Nephron (organoid): ENCODE results near the gene SUOX.

ENCODE experiments used
- H3K27ac Mint-ChIP-seq, 3 experiments: 2 replicates each; pipeline ENCODE4 v1.8.0; 2020; ENCODE audit warnings: mixed read lengths in 3 of 3, mild to moderate bottlenecking in 2 of 3, moderate library complexity in 1 of 3
- H3K27me3 Mint-ChIP-seq: 2 replicates; pipeline ENCODE4 v1.8.0; 2021; ENCODE audit warnings: low read depth, mild to moderate bottlenecking, moderate library complexity, mixed read lengths
- H3K36me3 Mint-ChIP-seq: 2 replicates; pipeline ENCODE4 v1.8.0; 2020; ENCODE audit warnings: low read depth, mixed read lengths
- H3K4me1 Mint-ChIP-seq: 2 replicates; pipeline ENCODE4 v1.8.0; 2020; ENCODE audit warnings: mixed read lengths
- H3K4me3 Mint-ChIP-seq, 3 experiments: 2 replicates each; pipeline ENCODE4 v1.8.0; 2020; ENCODE audit warnings: mild to moderate bottlenecking in 3 of 3, mixed read lengths in 3 of 3, moderate library complexity in 2 of 3
- H3K9me3 Mint-ChIP-seq: 2 replicates; pipeline ENCODE4 v1.8.0; 2020; ENCODE audit warnings: mixed read lengths
- TF ChIP-seq, protein P1 (sequence below), 3 experiments: fragments of 200-600 bp; sonication (generic); IDR thresholded peaks; one replicate each; pipeline ENCODE4 v1.5.0; 2021; ENCODE audit warnings: antibody characterized with exemption in 3 of 3; ENCODE audit not compliant: unreplicated experiment in 3 of 3

The SUOX gene

DNA sequence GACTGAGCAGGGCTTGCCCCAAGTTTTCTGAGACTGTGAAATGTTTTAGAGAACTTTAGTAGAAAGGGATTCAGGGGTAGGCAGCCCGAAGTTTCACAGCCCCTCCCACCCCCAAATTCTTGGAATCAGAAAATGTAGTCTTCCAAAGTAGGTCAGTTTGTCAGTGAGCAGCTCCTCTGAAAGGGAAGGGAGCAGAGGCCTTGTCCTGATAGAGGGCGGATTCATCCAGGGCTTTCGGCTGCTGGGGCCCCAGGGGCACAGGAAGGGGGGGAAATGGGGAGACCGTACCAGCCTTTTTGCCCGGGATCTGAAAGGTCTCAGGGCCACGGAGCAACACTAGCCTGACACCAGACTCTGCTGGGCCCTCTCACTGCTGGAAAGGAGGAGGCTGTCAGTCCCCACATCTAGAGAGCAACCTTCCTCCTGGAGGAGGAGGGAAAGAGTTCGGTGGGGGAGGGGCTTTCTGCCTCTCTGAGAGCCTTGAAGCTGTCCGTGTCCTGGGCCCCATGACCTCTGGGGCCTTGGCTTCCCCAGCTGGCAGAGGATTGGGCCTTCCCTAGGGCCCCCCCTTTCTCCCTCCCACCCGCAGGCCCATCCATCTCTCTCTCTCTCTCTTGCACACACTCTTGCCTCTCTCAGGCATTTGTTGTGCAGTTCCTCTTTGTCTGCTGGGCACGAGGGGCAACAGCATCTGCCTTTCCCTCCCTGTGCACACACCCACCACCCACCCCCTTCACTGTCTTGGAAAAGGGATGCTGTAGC lies 23.5 kb downstream of the SUOX start, which contains the start of gene IKZF4:
TSS of gene IKZF4 (plus strand) at position 621 of the 762 bp plus-strand sequence. CDS start 451 bp downstream, outside the sequence.
- H3K4me3 Mint-ChIP-seq = peak within 1 kb of the TSS; percentile 89 to 96 (median 91)
- no peaks in the 10 kb centered on the region for H3K27me3 Mint-ChIP-seq
- H3K9me3 Mint-ChIP-seq = no peaks in the 10 kb centered on the region
- TF ChIP-seq, protein P1, sequence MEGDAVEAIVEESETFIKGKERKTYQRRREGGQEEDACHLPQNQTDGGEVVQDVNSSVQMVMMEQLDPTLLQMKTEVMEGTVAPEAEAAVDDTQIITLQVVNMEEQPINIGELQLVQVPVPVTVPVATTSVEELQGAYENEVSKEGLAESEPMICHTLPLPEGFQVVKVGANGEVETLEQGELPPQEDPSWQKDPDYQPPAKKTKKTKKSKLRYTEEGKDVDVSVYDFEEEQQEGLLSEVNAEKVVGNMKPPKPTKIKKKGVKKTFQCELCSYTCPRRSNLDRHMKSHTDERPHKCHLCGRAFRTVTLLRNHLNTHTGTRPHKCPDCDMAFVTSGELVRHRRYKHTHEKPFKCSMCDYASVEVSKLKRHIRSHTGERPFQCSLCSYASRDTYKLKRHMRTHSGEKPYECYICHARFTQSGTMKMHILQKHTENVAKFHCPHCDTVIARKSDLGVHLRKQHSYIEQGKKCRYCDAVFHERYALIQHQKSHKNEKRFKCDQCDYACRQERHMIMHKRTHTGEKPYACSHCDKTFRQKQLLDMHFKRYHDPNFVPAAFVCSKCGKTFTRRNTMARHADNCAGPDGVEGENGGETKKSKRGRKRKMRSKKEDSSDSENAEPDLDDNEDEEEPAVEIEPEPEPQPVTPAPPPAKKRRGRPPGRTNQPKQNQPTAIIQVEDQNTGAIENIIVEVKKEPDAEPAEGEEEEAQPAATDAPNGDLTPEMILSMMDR (IDR thresholded peaks at IDR 0.05; ENCODE audit: unreplicated experiment in 3 of 3) = no peak
- peak within 1 kb of the TSS; percentile 97 to 99 (median 98) for H3K27ac Mint-ChIP-seq
- peaks cover 55% of the 10 kb centered on the region for H3K4me1 Mint-ChIP-seq
- H3K36me3 Mint-ChIP-seq = peaks cover 25% of the 10 kb centered on the region

DNA sequence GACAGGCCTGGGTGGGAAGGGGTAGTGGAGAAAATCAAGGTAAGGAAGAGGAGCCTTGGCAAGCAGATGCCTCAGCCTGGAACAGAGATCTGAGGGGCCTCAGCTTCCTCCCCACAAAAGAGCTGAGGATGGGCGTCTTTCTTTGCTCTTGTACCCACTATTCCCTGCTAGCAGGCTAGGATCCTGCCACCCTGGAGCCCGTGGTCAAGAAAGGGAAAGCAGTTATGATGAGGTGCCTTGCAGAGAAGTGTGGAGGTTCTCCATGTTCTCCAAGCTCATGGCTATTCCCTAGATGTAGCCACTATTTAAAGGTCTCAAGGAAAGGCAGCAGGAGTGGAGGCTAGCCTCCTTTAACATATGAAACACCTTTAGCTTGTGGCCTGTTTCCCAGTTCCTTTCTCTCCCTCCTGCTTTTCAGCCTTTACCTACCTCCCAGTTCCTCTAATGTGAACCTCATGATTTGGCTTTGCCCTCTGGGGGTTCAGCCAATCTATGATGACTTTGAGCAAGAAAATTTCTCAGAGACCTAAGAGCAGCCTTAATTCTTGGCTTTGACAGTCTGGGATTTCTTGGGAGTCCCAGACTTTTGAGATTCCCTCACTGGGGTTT lies 24.9 kb downstream of the SUOX start:
- Mint-ChIP-seq H3K4me3 (peak overlapping the region; percentile 89 to 96 (median 91)), H3K27me3 (no peaks in the 10 kb centered on the region), H3K4me1 (peaks cover 58% of the 10 kb centered on the region), H3K36me3 (peaks cover 33% of the 10 kb centered on the region), H3K9me3 (no peaks in the 10 kb centered on the region), H3K27ac (peak overlapping the region; percentile 97 to 99 (median 98))
- TF ChIP-seq, protein P1 (IDR thresholded peaks at IDR 0.05; ENCODE audit: unreplicated experiment in 3 of 3) = no peak

DNA sequence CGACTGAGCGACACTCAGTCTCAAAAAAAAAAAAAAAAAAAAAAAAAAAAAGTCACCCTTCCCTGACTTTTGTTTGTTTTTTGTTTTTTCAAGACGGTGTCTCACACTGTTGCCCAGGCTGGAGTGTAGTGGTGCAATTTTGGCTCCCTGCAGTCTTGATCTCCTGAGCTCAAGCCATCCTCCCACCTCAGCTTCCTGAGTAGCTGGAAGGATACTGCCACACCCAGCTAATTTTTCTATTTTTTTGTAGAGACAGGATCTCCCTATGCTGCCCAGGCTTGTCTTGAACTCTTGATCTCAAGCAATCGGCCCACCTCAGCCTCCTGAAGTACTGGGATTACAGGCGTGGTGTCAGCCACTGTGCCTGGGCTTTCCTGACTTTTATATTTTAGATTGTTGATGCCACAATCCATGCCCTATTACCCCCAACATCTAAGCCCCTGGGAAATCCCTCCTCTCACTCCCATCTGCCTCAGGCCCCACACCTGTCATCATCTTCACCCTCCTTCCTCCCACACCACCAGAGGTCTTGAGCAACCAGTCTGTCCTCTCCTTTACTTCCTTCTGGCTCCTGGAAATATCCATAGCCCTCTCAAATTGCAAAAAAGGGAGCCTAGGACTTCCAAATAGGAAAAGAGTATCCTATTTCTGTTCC lies 31.6 kb downstream of the SUOX start:
- Mint-ChIP-seq H3K4me1 (peaks cover 29% of the 10 kb centered on the region), H3K4me3 (no peak overlapping the region), H3K9me3 (no peaks in the 10 kb centered on the region), H3K36me3 (peaks cover 79% of the 10 kb centered on the region), H3K27ac (peak overlapping the region; percentile 78 to 93 (median 86)), H3K27me3 (no peaks in the 10 kb centered on the region)
- TF ChIP-seq, protein P1 (IDR thresholded peaks at IDR 0.05; ENCODE audit: unreplicated experiment in 3 of 3) = no peak

DNA sequence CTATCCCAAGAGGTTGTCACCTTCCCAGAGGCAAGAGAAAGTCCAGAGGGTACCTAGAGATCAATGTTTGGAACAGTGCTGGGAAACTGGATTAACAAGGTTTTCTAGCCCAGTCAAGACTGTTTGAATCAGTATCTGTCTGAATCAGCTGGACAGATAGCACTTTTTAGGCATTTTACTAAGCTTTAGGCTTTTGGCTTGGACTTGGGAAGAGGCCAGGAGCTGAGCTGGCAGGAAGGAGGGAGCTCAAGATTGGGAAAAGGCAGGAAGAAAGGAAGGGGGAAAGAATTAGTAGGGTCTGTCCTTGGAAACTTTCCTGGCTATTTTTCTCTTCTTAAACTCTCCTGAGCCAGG lies 32.1 kb downstream of the SUOX start:
- TF ChIP-seq, protein P1 (IDR thresholded peaks at IDR 0.05; ENCODE audit: unreplicated experiment in 3 of 3) = no peak

DNA sequence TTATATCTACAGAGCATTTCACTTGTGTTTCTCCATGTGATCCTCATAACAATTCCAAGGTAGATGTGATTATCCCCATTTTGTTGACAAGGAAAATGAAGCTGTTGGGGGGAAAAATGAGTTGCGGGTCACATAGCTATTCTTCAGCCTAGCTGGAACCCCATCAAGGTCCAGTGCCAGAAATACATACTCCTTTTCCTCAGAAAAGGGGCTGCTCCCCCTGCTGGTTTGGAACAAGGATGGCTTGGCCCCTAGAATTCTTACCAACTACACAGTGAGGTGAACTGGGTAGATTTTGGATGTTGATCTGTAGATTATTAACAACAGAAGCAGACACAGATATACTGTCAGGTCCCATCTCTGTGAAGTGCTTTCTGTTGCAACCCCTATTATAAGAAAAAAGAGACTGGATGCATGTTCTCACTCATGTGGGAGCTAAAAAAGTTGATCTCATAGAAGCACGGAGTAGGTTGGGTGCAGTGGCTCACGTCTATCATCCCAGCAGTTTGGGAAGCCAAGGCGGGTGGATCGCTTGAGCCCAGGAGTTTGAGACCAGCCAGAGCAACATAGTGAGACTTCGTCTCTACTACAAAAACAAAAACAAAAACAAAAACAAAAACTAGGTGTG lies 32.7 kb downstream of the SUOX start:
- H3K36me3 Mint-ChIP-seq = peaks cover 83% of the 10 kb centered on the region
- no peaks in the 10 kb centered on the region for H3K27me3 Mint-ChIP-seq
- peaks cover 25% of the 10 kb centered on the region for H3K4me1 Mint-ChIP-seq
- H3K4me3 Mint-ChIP-seq = no peak overlapping the region
- H3K27ac Mint-ChIP-seq = peak overlapping the region; percentile 78 to 93 (median 86)
- TF ChIP-seq, protein P1 (IDR thresholded peaks at IDR 0.05; ENCODE audit: unreplicated experiment in 3 of 3) = peak; percentile 60 to 70 (median 67)
- H3K9me3 Mint-ChIP-seq = no peaks in the 10 kb centered on the region

More for the DNA sequence above, 32.1 kb downstream of the SUOX start:
- Mint-ChIP-seq H3K4me3 (no peak overlapping the region), H3K27ac (peak overlapping the region; percentile 78 to 93 (median 86)), H3K36me3 (peaks cover 77% of the 10 kb centered on the region), H3K4me1 (peaks cover 25% of the 10 kb centered on the region), H3K9me3 (no peaks in the 10 kb centered on the region), H3K27me3 (no peaks in the 10 kb centered on the region)
